Lower leg skin (tissue), 3 donors: ENCODE data around the gene DGKI.

Experiments used
- CTCF ChIP-seq, 3 donors: fragments of 450-650 bp; IDR thresholded peaks; one replicate each; pipeline ENCODE4 v1.5.1; 2016; ENCODE audit warnings: antibody characterized with exemption in 3 of 3, mild to moderate bottlenecking in 3 of 3, moderate library complexity in 2 of 3
- POLR2A ChIP-seq, 2 donors: fragments of 450-650 bp; IDR thresholded peaks; one replicate each; pipeline ENCODE4 v1.6.1; 2016 to 2017; ENCODE audit warnings: antibody characterized with exemption in 2 of 2, mild to moderate bottlenecking in 1 of 2, moderate library complexity in 1 of 2

- TF ChIP-seq CTCF (IDR thresholded peaks at IDR 0.05) (no peak), POLR2A (IDR thresholded peaks at IDR 0.05) (no peak)
These were observed 20.5 kb upstream of the DGKI start for GRCh38 chr7:137867289-137867688.
